PC-3 (cell line): ENCODE data around the gene REEP6.

ENCODE experiments used
- EZH2 ChIP-seq: fragments of 300-600 bp; sonication (generic); IDR thresholded peaks from one replicate; pipeline ENCODE4 v1.6.1; 2017; ENCODE audit warnings: antibody characterized with exemption, mild to moderate bottlenecking, low read length; ENCODE audit not compliant: unreplicated experiment
- EZH2phosphoT487 ChIP-seq: fragments of 300-600 bp; sonication (generic); IDR thresholded peaks from 2 replicates; pipeline ENCODE4 v1.6.1; 2018; ENCODE audit warnings: mild to moderate bottlenecking, antibody characterized with exemption, low read length, borderline replicate concordance
- TF ChIP-seq, protein P1 (sequence below): fragments of 300-600 bp; sonication (generic); conservative IDR thresholded peaks from 2 replicates; pipeline ENCODE4 v1.5.1; 2017; ENCODE audit warnings: antibody characterized with exemption, low read depth, mild to moderate bottlenecking, low read length

DNA sequence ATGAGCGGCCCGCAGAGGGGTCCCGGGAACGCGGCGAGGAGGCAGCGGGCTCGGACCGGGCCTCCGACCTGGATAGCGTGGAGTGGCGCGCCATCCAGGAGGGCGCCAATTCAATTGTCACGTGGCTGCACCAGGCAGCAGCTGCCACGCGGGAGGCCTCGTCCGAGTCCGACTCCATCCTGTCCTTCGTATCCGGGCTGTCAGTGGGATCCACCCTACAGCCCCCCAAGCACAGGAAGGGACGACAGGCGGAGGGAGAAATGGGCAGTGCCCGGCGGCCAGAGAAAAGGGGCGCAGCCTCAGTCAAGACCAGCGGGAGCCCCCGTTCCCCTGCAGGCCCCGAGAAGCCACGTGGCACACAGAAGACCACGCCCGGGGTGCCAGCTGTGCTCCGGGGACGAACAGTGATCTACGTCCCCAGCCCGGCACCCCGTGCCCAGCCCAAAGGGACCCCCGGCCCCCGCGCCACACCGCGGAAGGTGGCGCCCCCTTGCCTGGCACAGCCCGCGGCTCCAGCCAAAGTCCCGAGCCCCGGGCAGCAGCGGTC, 22.6 kb upstream of the REEP6 start:
- TF ChIP-seq, protein P1, sequence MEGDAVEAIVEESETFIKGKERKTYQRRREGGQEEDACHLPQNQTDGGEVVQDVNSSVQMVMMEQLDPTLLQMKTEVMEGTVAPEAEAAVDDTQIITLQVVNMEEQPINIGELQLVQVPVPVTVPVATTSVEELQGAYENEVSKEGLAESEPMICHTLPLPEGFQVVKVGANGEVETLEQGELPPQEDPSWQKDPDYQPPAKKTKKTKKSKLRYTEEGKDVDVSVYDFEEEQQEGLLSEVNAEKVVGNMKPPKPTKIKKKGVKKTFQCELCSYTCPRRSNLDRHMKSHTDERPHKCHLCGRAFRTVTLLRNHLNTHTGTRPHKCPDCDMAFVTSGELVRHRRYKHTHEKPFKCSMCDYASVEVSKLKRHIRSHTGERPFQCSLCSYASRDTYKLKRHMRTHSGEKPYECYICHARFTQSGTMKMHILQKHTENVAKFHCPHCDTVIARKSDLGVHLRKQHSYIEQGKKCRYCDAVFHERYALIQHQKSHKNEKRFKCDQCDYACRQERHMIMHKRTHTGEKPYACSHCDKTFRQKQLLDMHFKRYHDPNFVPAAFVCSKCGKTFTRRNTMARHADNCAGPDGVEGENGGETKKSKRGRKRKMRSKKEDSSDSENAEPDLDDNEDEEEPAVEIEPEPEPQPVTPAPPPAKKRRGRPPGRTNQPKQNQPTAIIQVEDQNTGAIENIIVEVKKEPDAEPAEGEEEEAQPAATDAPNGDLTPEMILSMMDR, result 0 out of 2 replicates have a peak, but pooled peaks have one; percentile 25
- TF ChIP-seq EZH2, result no peak
- TF ChIP-seq EZH2phosphoT487, result no peak
